Measurements from ENCODE around the gene SRSF4. TPM values are rescaled to one million over a fixed set of nuclear protein-coding genes. Genes with fewer than 3 reads are reported as not detected.

SRSF4 gene
- total and polyA plus RNA-seq, 2 donors (not counting 3 experiments of a cell fraction or from before 2014, with no cell fraction given): 45.6 to 108 TPM

- no peaks in the 10 kb centered on the region for H3K27me3 ChIP-seq (ENCODE audit: control insufficient read depth in 2 of 2, insufficient read depth in 2 of 2, low read length in 2 of 2)
- no peaks in the 10 kb centered on the region for H3K9me1 ChIP-seq (replicated peaks; ENCODE audit: control insufficient read depth, extremely low read depth, insufficient read depth, low read length)
- H3K9ac ChIP-seq (replicated peaks; ENCODE audit: extremely low read depth, insufficient read depth, low read length): no peak overlapping the region
- DNase-seq (ENCODE audit: low read depth, low spot score) (no peak), FAIRE-seq (no peak)
- H3K4me2 ChIP-seq (ENCODE audit: insufficient read depth, low read length): no peak overlapping the region
- H3K4me1 ChIP-seq (ENCODE audit: control insufficient read depth, extremely low read depth, insufficient read depth, low read length): no peaks in the 10 kb centered on the region
- H2AFZ ChIP-seq (ENCODE audit: low read depth, low read length): no peak overlapping the region
- TF ChIP-seq JUN (IDR thresholded peaks at IDR 0.05; ENCODE audit: borderline replicate concordance, insufficient read depth, insufficient read length, low read depth) (no peak), EZH2 (IDR thresholded peaks at IDR 0.05; ENCODE audit: borderline replicate concordance, low read depth, low read length, severe bottlenecking) (no peak), MAX (IDR thresholded peaks at IDR 0.05; ENCODE audit: insufficient read depth, insufficient read length) (no peak), POLR2AphosphoS5 (IDR thresholded peaks at IDR 0.05; ENCODE audit: insufficient read depth, low read depth, low read length) (no peak), MYC (IDR thresholded peaks at IDR 0.05; ENCODE audit: low read depth, low read length) (no peak), CTCF (IDR thresholded peaks at IDR 0.05; ENCODE audit: extremely low read depth in 1 of 2, insufficient read depth in 1 of 2, low read depth in 1 of 2, low read length in 2 of 2) (no peak), FOS (IDR thresholded peaks at IDR 0.05; ENCODE audit: borderline replicate concordance, insufficient read depth, low read length) (no peak), GATA2 (IDR thresholded peaks at IDR 0.05; ENCODE audit: insufficient read depth, insufficient read length, low read depth, low read length) (no peak), POLR2A (IDR thresholded peaks at IDR 0.05; ENCODE audit: low read depth, low read length) (no peak)
- peaks cover 97% of the 10 kb centered on the region for H3K79me2 ChIP-seq (ENCODE audit: control insufficient read depth, insufficient read depth, low read length)
- peaks cover 2 to 12% of the 10 kb centered on the region in 2 experiments for H3K36me3 ChIP-seq (ENCODE audit: control insufficient read depth in 2 of 2, extremely low read depth in 1 of 2, insufficient read depth in 2 of 2, low read length in 2 of 2)
- POLR2A ChIA-PET: no interaction called here
- intact Hi-C loops (cut with micrococcal nuclease): no loop called here
- no peaks in the 10 kb centered on the region for H3K9me3 ChIP-seq (replicated peaks; ENCODE audit: control insufficient read depth, insufficient read depth, low read length)
- H3K4me3 ChIP-seq (replicated peaks in 1 of 3; ENCODE audit: insufficient read depth in 1 of 3, low read depth in 1 of 3, low read length in 3 of 3): no peak overlapping the region
- dilution Hi-C loops (cut with MboI; ENCODE audit: extremely low pct_ligation_motif_present, low sequenced_read_pairs): no loop called here
- CTCF ChIA-PET: interaction anchor here (0.9 to 1.5 kb wide), 2 partner anchors 32 to 289 kb away, joined by 3 to 5 read pairs; no protein-coding TSS in a partner anchor
- peaks cover 13% of the 10 kb centered on the region for H4K20me1 ChIP-seq (replicated peaks; ENCODE audit: control insufficient read depth, extremely low read depth, insufficient read depth, low read length)
- H3K27ac ChIP-seq (ENCODE audit: insufficient read depth, low read depth, low read length): no peak overlapping the region
- no TSS peak for BruUV-seq (replicated peaks)
Observed at GRCh38 chr1:29171089-29171488, 10.6 kb downstream of the SRSF4 start.
